AG09309 (cell line): ENCODE results near the gene IQSEC3.

Experiments used
- DNase-seq: peaks from one replicate; pipeline ENCODE4 v3.0.0-alpha.2; 2010; ENCODE audit warnings: low read depth
- H3K4me3 ChIP-seq: 2 replicates; pipeline ENCODE4 v1.5.1; 2011; ENCODE audit warnings: mild to moderate bottlenecking, low read depth, low read length, moderate library complexity; ENCODE audit not compliant: control insufficient read depth
- CTCF ChIP-seq: IDR thresholded peaks from 2 replicates; pipeline ENCODE4 v1.5.1; 2011; ENCODE audit warnings: mild to moderate bottlenecking, low read depth, low read length, inconsistent platforms; ENCODE audit not compliant: insufficient read depth, control insufficient read depth; ENCODE audit errors: missing control alignments

Gene IQSEC3

GRCh38 chr12:203462-204260 lies 137.1 kb downstream of the IQSEC3 start:
- DNase-seq: no peak
- TF ChIP-seq CTCF: no peak
- no peak overlapping the region; the same call in 1 of the 2 replicates for H3K4me3 ChIP-seq

GRCh38 chr12:204261-204678 lies 137.7 kb downstream of the IQSEC3 start:
- TF ChIP-seq CTCF: no peak
- no peak overlapping the region for H3K4me3 ChIP-seq
- no peak for DNase-seq

- no peak for TF ChIP-seq CTCF
- no peak for DNase-seq
- H3K4me3 ChIP-seq: no peak overlapping the region
Measured at GRCh38 chr12:205026-205425, 138.5 kb downstream of the IQSEC3 start.

- no peak for TF ChIP-seq CTCF
- H3K4me3 ChIP-seq: no peak overlapping the region
- DNase-seq: no peak
Measured at GRCh38 chr12:206746-207440, 140.3 kb downstream of the IQSEC3 start.

GRCh38 chr12:207804-208203 lies 141.2 kb downstream of the IQSEC3 start:
- TF ChIP-seq CTCF: no peak
- H3K4me3 ChIP-seq: no peak overlapping the region
- no peak for DNase-seq

- no peak for TF ChIP-seq CTCF
- no peak overlapping the region for H3K4me3 ChIP-seq
- no peak for DNase-seq
Measured at GRCh38 chr12:208813-209212, 142.2 kb downstream of the IQSEC3 start.
